Neural cell (in vitro differentiated cells): ENCODE data around the gene ZNF804A. TPM values are rescaled to one million over a fixed set of nuclear protein-coding genes. Genes with fewer than 3 reads are reported as not detected.

Experiments used
- H2AFZ ChIP-seq: fragments of 200-600, 300-800 bp; sonication (generic), shearing (Covaris generic); 2 replicates; pipeline ENCODE4 v1.6.0; 2014; ENCODE audit warnings: low read depth, mild to moderate bottlenecking, antibody characterized with exemption, low read length, moderate library complexity
- H3F3A ChIP-seq: fragments of 200-600 bp; shearing (Covaris generic); 2 replicates; pipeline ENCODE4 v1.6.1; 2016; ENCODE audit warnings: mild to moderate bottlenecking, moderate library complexity, mixed read lengths, antibody characterized with exemption, low read length; ENCODE audit not compliant: insufficient read depth, poor library complexity, severe bottlenecking
- H3K27ac ChIP-seq: fragments of 200-600, 300-800 bp; sonication (generic), shearing (Covaris generic); 2 replicates; pipeline ENCODE4 v1.5.1; 2014; ENCODE audit warnings: mild to moderate bottlenecking, low read length, moderate library complexity
- H3K27me3 ChIP-seq: fragments of 300-800, 200-600 bp; sonication (generic), shearing (Covaris generic); 2 replicates; pipeline ENCODE4 v1.6.0; 2014; ENCODE audit warnings: mild to moderate bottlenecking, low read depth, low read length, moderate library complexity; ENCODE audit not compliant: insufficient read depth
- H3K36me3 ChIP-seq: fragments of 300-800, 200-600 bp; sonication (generic), shearing (Covaris generic); 2 replicates; pipeline ENCODE4 v1.5.1; 2014; ENCODE audit warnings: mild to moderate bottlenecking, antibody characterized with exemption, low read length, moderate library complexity; ENCODE audit not compliant: insufficient read depth
- H3K4me2 ChIP-seq: fragments of 300-800, 200-600 bp; sonication (generic), shearing (Covaris generic); 2 replicates; pipeline ENCODE4 v1.6.0; 2014; ENCODE audit warnings: mild to moderate bottlenecking, low read length
- H3K4me3 ChIP-seq: fragments of 300-800, 200-600 bp; sonication (generic), shearing (Covaris generic); 2 replicates; pipeline ENCODE4 v1.5.1; 2014; ENCODE audit warnings: mild to moderate bottlenecking, low read length, moderate library complexity
- H3K79me2 ChIP-seq: fragments of 200-600 bp; shearing (Covaris generic); replicated peaks from 2 replicates; pipeline ENCODE4 v1.6.0; 2014; ENCODE audit warnings: mild to moderate bottlenecking, low read length, moderate library complexity; ENCODE audit not compliant: insufficient read depth
- H3K9ac ChIP-seq: fragments of 300-800, 200-600 bp; sonication (generic), shearing (Covaris generic); 2 replicates; pipeline ENCODE4 v1.6.1; 2016; ENCODE audit warnings: mild to moderate bottlenecking, low read length, mixed read lengths
- H3K9me2 ChIP-seq: fragments of 200-600 bp; shearing (Covaris generic); 2 replicates; pipeline ENCODE4 v1.6.1; 2016; ENCODE audit warnings: mild to moderate bottlenecking, low read length, mixed read lengths; ENCODE audit not compliant: insufficient read depth
- H3K9me3 ChIP-seq: fragments of 200-600, 300-800 bp; sonication (generic), shearing (Covaris generic); 2 replicates; pipeline ENCODE4 v1.6.1; 2016; ENCODE audit warnings: mild to moderate bottlenecking, mixed run types, low read length, moderate library complexity, mixed read lengths
- H4K20me1 ChIP-seq: fragments of 200-600 bp; shearing (Covaris generic); 2 replicates; pipeline ENCODE4 v1.6.1; 2016; ENCODE audit warnings: mild to moderate bottlenecking, mixed run types; ENCODE audit not compliant: insufficient read depth
- EP300 ChIP-seq: fragments of 450-650 bp; conservative IDR thresholded peaks from 2 replicates; pipeline ENCODE4 v1.6.1; 2014; ENCODE audit warnings: antibody characterized with exemption, mild to moderate bottlenecking, moderate library complexity; ENCODE audit not compliant: poor library complexity, severe bottlenecking
- EZH2 ChIP-seq: fragments of 200-600, 300-800 bp; shearing (Covaris generic), sonication (generic); IDR thresholded peaks from 2 replicates; pipeline ENCODE4 v1.6.1; 2014; ENCODE audit warnings: antibody characterized with exemption, low read length, borderline replicate concordance, mild to moderate bottlenecking; ENCODE audit not compliant: insufficient read depth, poor library complexity, severe bottlenecking
- POLR2AphosphoS5 ChIP-seq: IDR thresholded peaks from 2 replicates; pipeline ENCODE4 v1.6.1; 2012
- RAD21 ChIP-seq: fragments of 450-650 bp; conservative IDR thresholded peaks from 2 replicates; pipeline ENCODE4 v1.6.1; 2014; ENCODE audit warnings: antibody characterized with exemption, mild to moderate bottlenecking, moderate library complexity
- SMC3 ChIP-seq: fragments of 450-650 bp; conservative IDR thresholded peaks from 2 replicates; pipeline ENCODE4 v1.6.1; 2014; ENCODE audit warnings: antibody characterized with exemption, mild to moderate bottlenecking, moderate library complexity; ENCODE audit not compliant: poor library complexity
- TAF1 ChIP-seq: IDR thresholded peaks from 2 replicates; pipeline ENCODE4 v1.6.1; 2012; ENCODE audit warnings: low read depth
- polyA plus RNA-seq: library from polyadenylated mRNA; depleted of rRNA; stranded (reverse); fragments of >200 nt; gene quantifications from 2 replicates; pipeline ENCODE4 v1.2.3, GENCODE V29; 2014
- TF ChIP-seq, protein P1 (sequence below): fragments of 450-650 bp; IDR thresholded peaks from 2 replicates; pipeline ENCODE4 v1.5.1; 2014; ENCODE audit warnings: antibody characterized with exemption, mild to moderate bottlenecking, moderate library complexity; ENCODE audit not compliant: poor library complexity, severe bottlenecking
- TF ChIP-seq, protein P2 (sequence below): IDR thresholded peaks from 2 replicates; pipeline ENCODE4 v1.6.1; 2012; ENCODE audit warnings: borderline replicate concordance

ZNF804A gene
- polyA plus RNA-seq, 1 donor from 2014 or later: 2.7 TPM

DNA sequence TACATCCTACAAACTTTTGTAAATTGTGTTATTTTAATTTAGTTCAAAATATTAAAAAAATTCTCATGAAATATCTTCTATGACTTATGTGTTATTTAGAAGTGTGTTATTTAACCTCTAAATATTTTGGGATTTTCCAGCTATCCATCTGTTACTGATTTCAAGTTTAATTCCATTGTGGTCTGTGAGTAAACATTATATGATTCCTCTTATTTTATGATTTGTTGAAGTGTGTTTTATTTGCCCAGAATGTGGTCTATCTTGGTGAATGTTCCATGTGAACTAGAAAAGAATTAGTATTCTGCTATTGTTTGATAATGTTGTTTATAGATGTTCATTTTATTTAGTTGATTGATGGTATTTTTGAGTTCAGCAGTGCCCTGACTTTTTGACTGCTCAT lies 136.0 kb downstream of the ZNF804A start (continued):
- TF ChIP-seq, protein P1, sequence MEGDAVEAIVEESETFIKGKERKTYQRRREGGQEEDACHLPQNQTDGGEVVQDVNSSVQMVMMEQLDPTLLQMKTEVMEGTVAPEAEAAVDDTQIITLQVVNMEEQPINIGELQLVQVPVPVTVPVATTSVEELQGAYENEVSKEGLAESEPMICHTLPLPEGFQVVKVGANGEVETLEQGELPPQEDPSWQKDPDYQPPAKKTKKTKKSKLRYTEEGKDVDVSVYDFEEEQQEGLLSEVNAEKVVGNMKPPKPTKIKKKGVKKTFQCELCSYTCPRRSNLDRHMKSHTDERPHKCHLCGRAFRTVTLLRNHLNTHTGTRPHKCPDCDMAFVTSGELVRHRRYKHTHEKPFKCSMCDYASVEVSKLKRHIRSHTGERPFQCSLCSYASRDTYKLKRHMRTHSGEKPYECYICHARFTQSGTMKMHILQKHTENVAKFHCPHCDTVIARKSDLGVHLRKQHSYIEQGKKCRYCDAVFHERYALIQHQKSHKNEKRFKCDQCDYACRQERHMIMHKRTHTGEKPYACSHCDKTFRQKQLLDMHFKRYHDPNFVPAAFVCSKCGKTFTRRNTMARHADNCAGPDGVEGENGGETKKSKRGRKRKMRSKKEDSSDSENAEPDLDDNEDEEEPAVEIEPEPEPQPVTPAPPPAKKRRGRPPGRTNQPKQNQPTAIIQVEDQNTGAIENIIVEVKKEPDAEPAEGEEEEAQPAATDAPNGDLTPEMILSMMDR: no peak

DNA sequence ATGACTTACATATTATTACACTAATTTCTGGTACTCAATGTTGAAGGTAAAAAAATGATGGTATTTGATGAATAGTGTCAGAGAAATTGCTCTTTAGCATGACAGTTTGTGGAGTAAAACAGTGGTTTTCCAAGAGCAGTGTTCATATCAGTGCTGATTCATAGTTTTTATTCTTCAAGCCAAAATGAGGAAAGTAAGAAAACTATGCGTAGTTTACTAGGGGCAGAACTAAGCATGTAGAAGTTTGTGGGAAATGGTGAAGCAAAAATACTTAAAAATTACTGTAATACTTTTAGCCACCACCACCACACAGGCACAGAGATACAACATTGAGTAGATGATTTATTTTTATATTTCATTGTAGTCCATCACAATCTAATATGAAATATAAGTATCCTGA lies 137.3 kb downstream of the ZNF804A start:
- H3K9me3 ChIP-seq: no peaks in the 10 kb centered on the region
- TF ChIP-seq, protein P1: no peak
- TF ChIP-seq RAD21: no peak
- TF ChIP-seq EZH2: no peak
- no peak for TF ChIP-seq SMC3
- TF ChIP-seq, protein P2, sequence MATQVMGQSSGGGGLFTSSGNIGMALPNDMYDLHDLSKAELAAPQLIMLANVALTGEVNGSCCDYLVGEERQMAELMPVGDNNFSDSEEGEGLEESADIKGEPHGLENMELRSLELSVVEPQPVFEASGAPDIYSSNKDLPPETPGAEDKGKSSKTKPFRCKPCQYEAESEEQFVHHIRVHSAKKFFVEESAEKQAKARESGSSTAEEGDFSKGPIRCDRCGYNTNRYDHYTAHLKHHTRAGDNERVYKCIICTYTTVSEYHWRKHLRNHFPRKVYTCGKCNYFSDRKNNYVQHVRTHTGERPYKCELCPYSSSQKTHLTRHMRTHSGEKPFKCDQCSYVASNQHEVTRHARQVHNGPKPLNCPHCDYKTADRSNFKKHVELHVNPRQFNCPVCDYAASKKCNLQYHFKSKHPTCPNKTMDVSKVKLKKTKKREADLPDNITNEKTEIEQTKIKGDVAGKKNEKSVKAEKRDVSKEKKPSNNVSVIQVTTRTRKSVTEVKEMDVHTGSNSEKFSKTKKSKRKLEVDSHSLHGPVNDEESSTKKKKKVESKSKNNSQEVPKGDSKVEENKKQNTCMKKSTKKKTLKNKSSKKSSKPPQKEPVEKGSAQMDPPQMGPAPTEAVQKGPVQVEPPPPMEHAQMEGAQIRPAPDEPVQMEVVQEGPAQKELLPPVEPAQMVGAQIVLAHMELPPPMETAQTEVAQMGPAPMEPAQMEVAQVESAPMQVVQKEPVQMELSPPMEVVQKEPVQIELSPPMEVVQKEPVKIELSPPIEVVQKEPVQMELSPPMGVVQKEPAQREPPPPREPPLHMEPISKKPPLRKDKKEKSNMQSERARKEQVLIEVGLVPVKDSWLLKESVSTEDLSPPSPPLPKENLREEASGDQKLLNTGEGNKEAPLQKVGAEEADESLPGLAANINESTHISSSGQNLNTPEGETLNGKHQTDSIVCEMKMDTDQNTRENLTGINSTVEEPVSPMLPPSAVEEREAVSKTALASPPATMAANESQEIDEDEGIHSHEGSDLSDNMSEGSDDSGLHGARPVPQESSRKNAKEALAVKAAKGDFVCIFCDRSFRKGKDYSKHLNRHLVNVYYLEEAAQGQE: no peak
- TF ChIP-seq POLR2AphosphoS5: no peak
- no peak for TF ChIP-seq EP300
- TF ChIP-seq TAF1: no peak
- no peak overlapping the region for H2AFZ ChIP-seq
- no peaks in the 10 kb centered on the region for H3K9me2 ChIP-seq
- no peak overlapping the region for H3K9ac ChIP-seq
- H3K27ac ChIP-seq: no peak overlapping the region
- no peaks in the 10 kb centered on the region for H4K20me1 ChIP-seq
- no peaks in the 10 kb centered on the region for H3K27me3 ChIP-seq
- H3F3A ChIP-seq: no peaks in the 10 kb centered on the region
- H3K4me3 ChIP-seq: no peak overlapping the region
- H3K4me2 ChIP-seq: no peak overlapping the region
- H3K36me3 ChIP-seq: no peaks in the 10 kb centered on the region
- H3K79me2 ChIP-seq: no peaks in the 10 kb centered on the region

DNA sequence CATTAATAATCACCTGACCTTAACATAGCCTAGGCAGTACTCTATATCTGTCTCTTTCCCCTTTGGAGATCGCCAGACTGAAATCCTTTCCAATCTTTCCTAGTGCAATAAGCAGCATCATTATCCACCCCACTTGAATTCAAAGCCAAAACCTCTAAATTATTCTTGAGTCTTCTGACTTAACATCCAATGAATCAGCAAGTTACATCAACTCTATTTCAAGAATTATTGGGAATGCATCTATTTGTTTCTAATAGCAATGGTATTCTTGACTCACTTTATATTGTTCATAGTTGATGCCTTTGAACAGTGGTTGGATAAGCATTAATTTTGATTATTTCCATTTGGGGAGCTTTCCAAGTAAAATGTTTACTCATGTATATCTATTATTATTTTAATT lies 144.8 kb downstream of the ZNF804A start:
- Histone ChIP-seq H4K20me1 (no peaks in the 10 kb centered on the region), H3K4me2 (no peak overlapping the region), H3F3A (no peaks in the 10 kb centered on the region), H3K9me3 (no peaks in the 10 kb centered on the region), H3K4me3 (no peak overlapping the region), H3K27me3 (no peaks in the 10 kb centered on the region), H3K9me2 (no peaks in the 10 kb centered on the region), H3K9ac (no peak overlapping the region), H3K79me2 (no peaks in the 10 kb centered on the region), H2AFZ (no peak overlapping the region), H3K27ac (no peak overlapping the region), H3K36me3 (no peaks in the 10 kb centered on the region)
- TF ChIP-seq EZH2 (no peak), SMC3 (no peak), EP300 (no peak), TAF1 (no peak), RAD21 (no peak)
- TF ChIP-seq, protein P2: no peak
